Neuronal stem cell (in vitro differentiated cells): ENCODE results near the gene IGSF3.
"Not testable (repeated sequence)": the region's sequence is repeated elsewhere in the genome, so short reads cannot be mapped to it uniquely, and the experiment has no call there.

ENCODE experiments used
- DNase-seq: peaks from one replicate; pipeline ENCODE4 v3.0.0-alpha.2; 2013; ENCODE audit warnings: low spot score
- H2AFZ ChIP-seq: one replicate; pipeline ENCODE4 v1.6.1; 2013; ENCODE audit warnings: mild to moderate bottlenecking, low read length, inconsistent platforms
- H2AK5ac ChIP-seq: 2 replicates; pipeline ENCODE4 v1.6.1; 2013; ENCODE audit warnings: low read depth, mild to moderate bottlenecking, inconsistent platforms, low read length, moderate library complexity, mixed read lengths
- H2BK120ac ChIP-seq: 2 replicates; pipeline ENCODE4 v1.6.1; 2013; ENCODE audit warnings: low read depth, mild to moderate bottlenecking, inconsistent platforms, low read length, moderate library complexity, mixed read lengths
- H2BK12ac ChIP-seq: one replicate; pipeline ENCODE4 v1.6.1; 2013; ENCODE audit warnings: low read length, inconsistent platforms
- H2BK15ac ChIP-seq: 2 replicates; pipeline ENCODE4 v1.6.1; 2013; ENCODE audit warnings: mild to moderate bottlenecking, low read length, inconsistent platforms, mixed read lengths
- H2BK5ac ChIP-seq: one replicate; pipeline ENCODE4 v1.6.1; 2013; ENCODE audit warnings: inconsistent platforms, mild to moderate bottlenecking, low read length, moderate library complexity
- H3K14ac ChIP-seq: one replicate; pipeline ENCODE4 v1.6.1; 2013; ENCODE audit warnings: low read length, inconsistent platforms
- H3K18ac ChIP-seq: 2 replicates; pipeline ENCODE4 v1.6.1; 2013; ENCODE audit warnings: low read length, inconsistent platforms
- H3K23ac ChIP-seq: 2 replicates; pipeline ENCODE4 v1.6.1; 2013; ENCODE audit warnings: low read depth, mild to moderate bottlenecking, mixed read lengths, low read length, inconsistent platforms; ENCODE audit not compliant: poor library complexity
- H3K27ac ChIP-seq: replicated peaks from 3 replicates; pipeline ENCODE4 v1.5.1; 2013; ENCODE audit warnings: low read length, inconsistent platforms
- H3K27me3 ChIP-seq, 3 experiments: 2 replicates each; pipeline ENCODE4 v1.6.1; 2013; ENCODE audit warnings: low read length in 3 of 3, mild to moderate bottlenecking in 2 of 3, inconsistent platforms in 1 of 3, low read depth in 1 of 3, mixed read lengths in 1 of 3, moderate library complexity in 1 of 3; ENCODE audit not compliant: control insufficient read depth in 3 of 3, insufficient read depth in 3 of 3
- H3K36me3 ChIP-seq, 2 donors: replicated peaks in 1 of 2; 2 replicates each; pipeline ENCODE4 v1.6.1; 2013; ENCODE audit warnings: low read length in 2 of 2; ENCODE audit not compliant: control insufficient read depth in 2 of 2, insufficient read depth in 2 of 2
- H3K4ac ChIP-seq: 2 replicates; pipeline ENCODE4 v1.6.1; 2013; ENCODE audit warnings: inconsistent platforms, mild to moderate bottlenecking, low read length, moderate library complexity
- H3K4me1 ChIP-seq, 2 donors: 1 replicate in 1 of 2; 2 replicates in 1 of 2; pipeline ENCODE4 v1.6.1; 2013; ENCODE audit warnings: low read length in 2 of 2, low read depth in 1 of 2; ENCODE audit not compliant: control insufficient read depth in 2 of 2, insufficient read depth in 1 of 2
- H3K4me2 ChIP-seq: one replicate; pipeline ENCODE4 v1.6.1; 2013; ENCODE audit warnings: mild to moderate bottlenecking, low read length, inconsistent platforms; ENCODE audit not compliant: insufficient read depth, poor library complexity, severe bottlenecking
- H3K4me3 ChIP-seq, 2 donors: 2 replicates each; pipeline ENCODE4 v1.5.1; 2013; ENCODE audit warnings: low read length in 2 of 2, mild to moderate bottlenecking in 2 of 2, inconsistent platforms in 1 of 2, moderate library complexity in 1 of 2
- H3K79me1 ChIP-seq: one replicate; pipeline ENCODE4 v1.6.1; 2013; ENCODE audit warnings: low read depth, mild to moderate bottlenecking, inconsistent platforms, low read length, moderate library complexity
- H3K9ac ChIP-seq: one replicate; pipeline ENCODE4 v1.6.1; 2013; ENCODE audit warnings: mild to moderate bottlenecking, low read depth, low read length, inconsistent platforms; ENCODE audit not compliant: poor library complexity
- H3K9me3 ChIP-seq, 2 donors: replicated peaks in 1 of 2; 2 replicates each; pipeline versions ENCODE3 to v1.6.1; 2013; ENCODE audit warnings: low read length in 2 of 2, mild to moderate bottlenecking in 2 of 2, inconsistent platforms in 1 of 2, low read depth in 1 of 2, mixed read lengths in 1 of 2, moderate library complexity in 1 of 2; ENCODE audit not compliant: control insufficient read depth in 2 of 2, insufficient read depth in 1 of 2
- H4K8ac ChIP-seq: one replicate; pipeline ENCODE4 v1.6.1; 2013; ENCODE audit warnings: low read depth, mild to moderate bottlenecking, inconsistent platforms, low read length, moderate library complexity
- H4K91ac ChIP-seq: one replicate; pipeline ENCODE4 v1.6.1; 2013; ENCODE audit warnings: low read length, low read depth, mild to moderate bottlenecking, inconsistent platforms; ENCODE audit not compliant: poor library complexity
- WGBS, 2 donors: extraction: QIAGEN DNeasy Blood & Tissue Kit; methylation state at CpG; one replicate each; pipeline ENCODE4 v1.1.7; 2013; ENCODE audit warnings: missing lambda C conversion rate in 2 of 2, mixed read lengths in 1 of 2; ENCODE audit not compliant: insufficient read length in 2 of 2, insufficient replicate concordance in 1 of 2; ENCODE audit errors: extremely low coverage in 2 of 2; 5-methylcytosine and 5-hydroxymethylcytosine counted together

Gene IGSF3

GRCh38 chr1:116622496-116622895, 45.0 kb downstream of the IGSF3 start:
- not testable (repeated sequence) for H3K27me3 ChIP-seq, H2AFZ ChIP-seq, H3K14ac ChIP-seq, DNase-seq, H3K4me1 ChIP-seq, H3K79me1 ChIP-seq, H3K9me3 ChIP-seq, H3K4me3 ChIP-seq, H3K4ac ChIP-seq, H3K4me2 ChIP-seq, H3K23ac ChIP-seq, H2AK5ac ChIP-seq, H2BK15ac ChIP-seq, H3K9ac ChIP-seq, H2BK120ac ChIP-seq, H3K27ac ChIP-seq, H4K8ac ChIP-seq, H2BK5ac ChIP-seq, H4K91ac ChIP-seq, H2BK12ac ChIP-seq, H3K36me3 ChIP-seq, H3K18ac ChIP-seq
- no CpG with 5 or more reads among the region's 2 CpGs for WGBS, 2 donors

- H3K36me3 ChIP-seq, H3K23ac ChIP-seq, H3K9ac ChIP-seq, H3K27me3 ChIP-seq, H3K4me2 ChIP-seq, H3K9me3 ChIP-seq, H2AK5ac ChIP-seq, H3K14ac ChIP-seq, H3K4me3 ChIP-seq, H2BK5ac ChIP-seq, H2AFZ ChIP-seq, H2BK120ac ChIP-seq, H3K4me1 ChIP-seq, H3K27ac ChIP-seq, H2BK15ac ChIP-seq, H2BK12ac ChIP-seq, H3K18ac ChIP-seq, DNase-seq, H4K91ac ChIP-seq, H4K8ac ChIP-seq, H3K4ac ChIP-seq, H3K79me1 ChIP-seq: not testable (repeated sequence)
- no CpG with 5 or more reads among the region's 2 CpGs for WGBS, 2 donors
These were observed 45.8 kb downstream of the IGSF3 start for GRCh38 chr1:116621756-116622155.

GRCh38 chr1:116620392-116620791, 47.1 kb downstream of the IGSF3 start:
- not testable (repeated sequence) for H2BK12ac ChIP-seq, H2AFZ ChIP-seq, H3K18ac ChIP-seq, H4K8ac ChIP-seq, H3K23ac ChIP-seq, H2BK5ac ChIP-seq, DNase-seq, H3K27ac ChIP-seq, H2AK5ac ChIP-seq, H2BK120ac ChIP-seq, H3K27me3 ChIP-seq, H3K4me2 ChIP-seq, H3K9ac ChIP-seq, H3K36me3 ChIP-seq, H3K79me1 ChIP-seq, H4K91ac ChIP-seq, H3K14ac ChIP-seq, H3K4me1 ChIP-seq, H3K9me3 ChIP-seq, H3K4ac ChIP-seq, H2BK15ac ChIP-seq, H3K4me3 ChIP-seq
- WGBS, 2 donors = no CpG with 5 or more reads among the region's 3 CpGs

- not testable (repeated sequence) for H2BK15ac ChIP-seq, H3K36me3 ChIP-seq, H2BK120ac ChIP-seq, H4K8ac ChIP-seq, H3K27me3 ChIP-seq, H3K79me1 ChIP-seq, H2BK12ac ChIP-seq, H3K4ac ChIP-seq, H3K4me1 ChIP-seq, H3K14ac ChIP-seq, H3K23ac ChIP-seq, H3K27ac ChIP-seq, H3K9ac ChIP-seq, H3K18ac ChIP-seq, H2AK5ac ChIP-seq, H3K4me3 ChIP-seq, H3K4me2 ChIP-seq, H2AFZ ChIP-seq, DNase-seq, H2BK5ac ChIP-seq, H3K9me3 ChIP-seq, H4K91ac ChIP-seq
- WGBS, 2 donors = no CpG with 5 or more reads among the region's 4 CpGs
These were observed 48.4 kb downstream of the IGSF3 start for GRCh38 chr1:116619106-116619505.
